IMR-90 (cell line): Measurements from ENCODE around the gene HAND1.

Experiments used
- BHLHE40 ChIP-seq: fragments of 150-350 bp; IDR thresholded peaks from 2 replicates; pipeline ENCODE4 v1.6.1; 2016; ENCODE audit warnings: mild to moderate bottlenecking, low read depth, low read length
- CEBPB ChIP-seq: IDR thresholded peaks from 2 replicates; pipeline ENCODE4 v1.6.1; 2012; ENCODE audit warnings: low read depth, low read length, improper control_type of control experiment
- CTCF ChIP-seq: conservative IDR thresholded peaks from 2 replicates; pipeline ENCODE4 v1.5.1; 2012; ENCODE audit warnings: mild to moderate bottlenecking, low read depth, low read length, improper control_type of control experiment
- ELK1 ChIP-seq: fragments of 150-350 bp; IDR thresholded peaks from 2 replicates; pipeline ENCODE4 v1.6.1; 2016; ENCODE audit warnings: low read depth, mild to moderate bottlenecking, low read length, moderate library complexity, borderline replicate concordance
- FOS ChIP-seq: fragments of 150-350 bp; IDR thresholded peaks from 2 replicates; pipeline ENCODE4 v1.6.1; 2016; ENCODE audit warnings: low read depth, low read length
- MAFK ChIP-seq: IDR thresholded peaks from 2 replicates; pipeline ENCODE4 v1.6.1; 2012; ENCODE audit warnings: low read depth, low read length, improper control_type of control experiment
- MXI1 ChIP-seq: IDR thresholded peaks from 2 replicates; pipeline ENCODE4 v1.6.1; 2012; ENCODE audit warnings: low read depth, mild to moderate bottlenecking, low read length, moderate library complexity, borderline replicate concordance
- NFE2L2 ChIP-seq: fragments of 150-350 bp; IDR thresholded peaks from 2 replicates; pipeline ENCODE4 v1.6.1; 2016; ENCODE audit warnings: low read depth, mild to moderate bottlenecking, low read length
- POLR2A ChIP-seq: IDR thresholded peaks from 2 replicates; pipeline ENCODE4 v1.6.1; 2012; ENCODE audit warnings: mild to moderate bottlenecking, low read depth, low read length
- RAD21 ChIP-seq: IDR thresholded peaks from 2 replicates; pipeline ENCODE4 v1.6.1; 2012; ENCODE audit warnings: low read length, improper control_type of control experiment
- RCOR1 ChIP-seq: IDR thresholded peaks from 2 replicates; pipeline ENCODE4 v1.6.1; 2012; ENCODE audit warnings: mild to moderate bottlenecking, low read length, improper control_type of control experiment; ENCODE audit not compliant: insufficient replicate concordance
- SMC3 ChIP-seq: fragments of 150-350 bp; IDR thresholded peaks from 2 replicates; pipeline ENCODE4 v1.6.1; 2016; ENCODE audit warnings: low read depth, mild to moderate bottlenecking, antibody characterized with exemption, low read length, moderate library complexity
- USF2 ChIP-seq: fragments of 150-350 bp; IDR thresholded peaks from 2 replicates; pipeline ENCODE4 v1.6.1; 2017; ENCODE audit warnings: mild to moderate bottlenecking, antibody characterized with exemption, low read length, low read depth

GRCh38 chr5:154503698-154504039 lies 25.6 kb upstream of the HAND1 start:
- TF ChIP-seq CTCF = no peak
- TF ChIP-seq MXI1 = no peak
- TF ChIP-seq CEBPB = no peak
- no peak for TF ChIP-seq POLR2A
- TF ChIP-seq RCOR1 = no peak
- no peak for TF ChIP-seq SMC3
- TF ChIP-seq RAD21 = no peak
- TF ChIP-seq BHLHE40 = no peak
- TF ChIP-seq MAFK = no peak
- TF ChIP-seq ELK1 = no peak
- TF ChIP-seq FOS = no peak
- TF ChIP-seq NFE2L2 = no peak
- no peak for TF ChIP-seq USF2
